K562 (cell line): Measurements from ENCODE around the gene HOXB3. TPM values are rescaled to one million over a fixed set of nuclear protein-coding genes. Genes with fewer than 3 reads are reported as not detected.

ENCODE experiments used
- BRD9 ChIP-seq: fragments of 450-650 bp; IDR thresholded peaks from 2 replicates; pipeline ENCODE4 v1.6.1; 2018; ENCODE audit warnings: low read depth; ENCODE audit not compliant: partially characterized antibody
- CHD4 ChIP-seq: fragments of 200-600 bp; sonication (generic); IDR thresholded peaks from 3 replicates; pipeline ENCODE4 v1.6.1; 2012; ENCODE audit warnings: low read depth, mild to moderate bottlenecking, mixed read lengths, low read length, inconsistent platforms; ENCODE audit not compliant: insufficient read depth, insufficient replicate concordance, poor library complexity, severe bottlenecking
- JUND ChIP-seq, 2 experiments: IDR thresholded peaks; 2 replicates in 1 of 2; 3 replicates in 1 of 2; pipeline ENCODE4 v1.6.1; 2011; ENCODE audit warnings: borderline replicate concordance in 2 of 2, low read depth in 2 of 2, low read length in 2 of 2, improper control_type of control experiment in 1 of 2, missing biosample characterization in 1 of 2, missing genetic modification characterization in 1 of 2, missing genetic modification reagents in 1 of 2
- KHSRP ChIP-seq: fragments of 450-650 bp; IDR thresholded peaks from 2 replicates; pipeline ENCODE4 v1.6.1; 2017
- PHB ChIP-seq: fragments of 250-450 bp; sonication (Bioruptor Pico); IDR thresholded peaks from 2 replicates; pipeline ENCODE4 v1.5.0; 2021
- ZFP1 ChIP-seq: fragments of 450-650 bp; formaldehyde crosslinking; IDR thresholded peaks from 2 replicates; pipeline ENCODE4 v1.4.0; 2020; ENCODE audit warnings: mild to moderate bottlenecking, mixed read lengths
- ZFX ChIP-seq: sonication (generic); formaldehyde crosslinking; IDR thresholded peaks from 2 replicates; pipeline ENCODE4 v1.8.0; 2022; ENCODE audit warnings: mild to moderate bottlenecking, missing genetic modification reagents, moderate library complexity
- ZNF584 ChIP-seq: fragments of 200-800 bp; sonication (Bioruptor generic); IDR thresholded peaks from 2 replicates; pipeline ENCODE4 v1.6.1; 2016; ENCODE audit warnings: low read depth, mild to moderate bottlenecking, missing genetic modification characterization, missing compliant biosample characterization
- ZNF696 ChIP-seq: fragments of 250-450 bp; sonication (Bioruptor Pico); conservative IDR thresholded peaks from 2 replicates; pipeline ENCODE4 v1.4.0; 2020; ENCODE audit warnings: mild to moderate bottlenecking, moderate library complexity
- polyA plus RNA-seq, 8 experiments: library from polyadenylated mRNA; depleted of rRNA in 4 of 8; stranded (reverse) in 5 of 8; unstranded in 3 of 8; fragments of >200 nt; fragmentation: Nextera tagmentation in 2 of 8; fragmentation: Illumina TruSeq in 1 of 8; extraction: Ambion mirVana in 2 of 8; extraction: Trizol in 1 of 8; gene quantifications; 2 replicates each; pipeline versions ENCODE4 v1.2.1 to v1.2.3, GENCODE V29; 2011 to 2014; ENCODE audit warnings: inconsistent platforms in 1 of 8, missing spikeins in 1 of 8
- total RNA-seq, 7 experiments: library from RNA; depleted of rRNA in 6 of 7; stranded (reverse); fragments of >200 nt in 6 of 7; fragmentation: Illumina TruSeq in 2 of 7; extraction: Trizol in 2 of 7; gene quantifications; 2 replicates each; pipeline versions ENCODE4 v1.2.1 to v1.2.3, GENCODE V29; 2011 to 2021; ENCODE audit warnings: low replicate concordance in 1 of 7
- TF ChIP-seq, protein P1 (sequence below), 2 experiments: fragments of 450-650 bp in 1 of 2; IDR thresholded peaks; 2 replicates each; pipeline ENCODE4 v1.6.1; 2011 to 2017; ENCODE audit warnings: low read depth in 2 of 2, antibody characterized with exemption in 1 of 2, borderline replicate concordance in 1 of 2, low read length in 1 of 2, mild to moderate bottlenecking in 1 of 2, mixed read lengths in 1 of 2; ENCODE audit not compliant: control insufficient read depth in 1 of 2
- TF ChIP-seq, protein P2 (sequence below): fragments of 450-650 bp; IDR thresholded peaks from 2 replicates; pipeline ENCODE4 v1.6.1; 2017; ENCODE audit warnings: antibody characterized with exemption, mild to moderate bottlenecking
- TF ChIP-seq, protein P3 (sequence below), 2 experiments: fragments of 450-650 bp in 1 of 2; sonication (generic) in 1 of 2; formaldehyde crosslinking in 1 of 2; IDR thresholded peaks in 1 of 2; conservative IDR thresholded peaks in 1 of 2; 2 replicates each; pipeline versions ENCODE4 v1.6.1 to v1.8.1; 2016 to 2023; ENCODE audit warnings: mild to moderate bottlenecking in 2 of 2, moderate library complexity in 2 of 2, inconsistent platforms in 1 of 2, missing genetic modification reagents in 1 of 2

HOXB3 gene
- total and polyA plus RNA-seq, 9 of the 15 experiments (the other 6 are each of a cell fraction or from before 2014, with no cell fraction given): 2.4 to 41.3 (median 20.2) TPM

DNA sequence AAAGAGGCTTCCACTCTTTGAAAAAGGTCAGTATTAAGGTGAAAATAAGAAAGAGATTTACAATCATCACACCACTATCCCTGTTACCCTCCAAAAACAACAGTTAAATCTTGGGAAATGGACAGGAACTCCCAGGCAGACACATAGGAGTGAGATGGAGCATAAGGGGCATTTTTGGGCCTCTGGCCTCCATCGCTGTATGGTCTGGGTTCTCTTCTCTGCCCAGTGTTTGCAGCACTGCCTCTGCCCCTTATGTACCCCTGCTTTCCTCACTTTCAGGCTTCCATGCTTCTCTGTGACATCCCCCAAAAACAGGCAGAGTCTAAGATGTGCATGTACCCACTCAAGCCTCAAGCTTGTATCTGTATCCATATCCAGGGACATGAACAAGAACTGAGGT, 44.5 kb downstream of the HOXB3 start (continued):
- TF ChIP-seq, protein P1, sequence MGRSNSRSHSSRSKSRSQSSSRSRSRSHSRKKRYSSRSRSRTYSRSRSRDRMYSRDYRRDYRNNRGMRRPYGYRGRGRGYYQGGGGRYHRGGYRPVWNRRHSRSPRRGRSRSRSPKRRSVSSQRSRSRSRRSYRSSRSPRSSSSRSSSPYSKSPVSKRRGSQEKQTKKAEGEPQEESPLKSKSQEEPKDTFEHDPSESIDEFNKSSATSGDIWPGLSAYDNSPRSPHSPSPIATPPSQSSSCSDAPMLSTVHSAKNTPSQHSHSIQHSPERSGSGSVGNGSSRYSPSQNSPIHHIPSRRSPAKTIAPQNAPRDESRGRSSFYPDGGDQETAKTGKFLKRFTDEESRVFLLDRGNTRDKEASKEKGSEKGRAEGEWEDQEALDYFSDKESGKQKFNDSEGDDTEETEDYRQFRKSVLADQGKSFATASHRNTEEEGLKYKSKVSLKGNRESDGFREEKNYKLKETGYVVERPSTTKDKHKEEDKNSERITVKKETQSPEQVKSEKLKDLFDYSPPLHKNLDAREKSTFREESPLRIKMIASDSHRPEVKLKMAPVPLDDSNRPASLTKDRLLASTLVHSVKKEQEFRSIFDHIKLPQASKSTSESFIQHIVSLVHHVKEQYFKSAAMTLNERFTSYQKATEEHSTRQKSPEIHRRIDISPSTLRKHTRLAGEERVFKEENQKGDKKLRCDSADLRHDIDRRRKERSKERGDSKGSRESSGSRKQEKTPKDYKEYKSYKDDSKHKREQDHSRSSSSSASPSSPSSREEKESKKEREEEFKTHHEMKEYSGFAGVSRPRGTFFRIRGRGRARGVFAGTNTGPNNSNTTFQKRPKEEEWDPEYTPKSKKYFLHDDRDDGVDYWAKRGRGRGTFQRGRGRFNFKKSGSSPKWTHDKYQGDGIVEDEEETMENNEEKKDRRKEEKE (IDR thresholded peaks at IDR 0.05; ENCODE audit: borderline replicate concordance in 1 of 2, control insufficient read depth in 1 of 2, low read depth in 2 of 2, low read length in 1 of 2): no peak
- TF ChIP-seq BRD9: no peak
- TF ChIP-seq ZFP1 (CRISPR knock-in tag): no peak
- TF ChIP-seq ZNF584 (CRISPR knock-in tag): 0 out of 2 replicates have a peak, but pooled peaks have one; percentile 0
- TF ChIP-seq JUND (IDR thresholded peaks at IDR 0.05; ENCODE audit: borderline replicate concordance, low read depth, low read length): no peak
- TF ChIP-seq JUND (tag; IDR thresholded peaks at IDR 0.05; ENCODE audit: borderline replicate concordance, low read depth, low read length): no peak
- TF ChIP-seq, protein P2, sequence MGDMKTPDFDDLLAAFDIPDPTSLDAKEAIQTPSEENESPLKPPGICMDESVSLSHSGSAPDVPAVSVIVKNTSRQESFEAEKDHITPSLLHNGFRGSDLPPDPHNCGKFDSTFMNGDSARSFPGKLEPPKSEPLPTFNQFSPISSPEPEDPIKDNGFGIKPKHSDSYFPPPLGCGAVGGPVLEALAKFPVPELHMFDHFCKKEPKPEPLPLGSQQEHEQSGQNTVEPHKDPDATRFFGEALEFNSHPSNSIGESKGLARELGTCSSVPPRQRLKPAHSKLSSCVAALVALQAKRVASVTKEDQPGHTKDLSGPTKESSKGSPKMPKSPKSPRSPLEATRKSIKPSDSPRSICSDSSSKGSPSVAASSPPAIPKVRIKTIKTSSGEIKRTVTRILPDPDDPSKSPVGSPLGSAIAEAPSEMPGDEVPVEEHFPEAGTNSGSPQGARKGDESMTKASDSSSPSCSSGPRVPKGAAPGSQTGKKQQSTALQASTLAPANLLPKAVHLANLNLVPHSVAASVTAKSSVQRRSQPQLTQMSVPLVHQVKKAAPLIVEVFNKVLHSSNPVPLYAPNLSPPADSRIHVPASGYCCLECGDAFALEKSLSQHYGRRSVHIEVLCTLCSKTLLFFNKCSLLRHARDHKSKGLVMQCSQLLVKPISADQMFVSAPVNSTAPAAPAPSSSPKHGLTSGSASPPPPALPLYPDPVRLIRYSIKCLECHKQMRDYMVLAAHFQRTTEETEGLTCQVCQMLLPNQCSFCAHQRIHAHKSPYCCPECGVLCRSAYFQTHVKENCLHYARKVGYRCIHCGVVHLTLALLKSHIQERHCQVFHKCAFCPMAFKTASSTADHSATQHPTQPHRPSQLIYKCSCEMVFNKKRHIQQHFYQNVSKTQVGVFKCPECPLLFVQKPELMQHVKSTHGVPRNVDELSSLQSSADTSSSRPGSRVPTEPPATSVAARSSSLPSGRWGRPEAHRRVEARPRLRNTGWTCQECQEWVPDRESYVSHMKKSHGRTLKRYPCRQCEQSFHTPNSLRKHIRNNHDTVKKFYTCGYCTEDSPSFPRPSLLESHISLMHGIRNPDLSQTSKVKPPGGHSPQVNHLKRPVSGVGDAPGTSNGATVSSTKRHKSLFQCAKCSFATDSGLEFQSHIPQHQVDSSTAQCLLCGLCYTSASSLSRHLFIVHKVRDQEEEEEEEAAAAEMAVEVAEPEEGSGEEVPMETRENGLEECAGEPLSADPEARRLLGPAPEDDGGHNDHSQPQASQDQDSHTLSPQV: peak; percentile 21; the same call in 1 of the 2 replicates
- TF ChIP-seq KHSRP: no peak
- no peak for TF ChIP-seq ZNF696 (CRISPR knock-in tag)
- TF ChIP-seq CHD4: no peak
- TF ChIP-seq, protein P3, sequence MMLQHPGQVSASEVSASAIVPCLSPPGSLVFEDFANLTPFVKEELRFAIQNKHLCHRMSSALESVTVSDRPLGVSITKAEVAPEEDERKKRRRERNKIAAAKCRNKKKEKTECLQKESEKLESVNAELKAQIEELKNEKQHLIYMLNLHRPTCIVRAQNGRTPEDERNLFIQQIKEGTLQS (IDR thresholded peaks at IDR 0.05): no peak
- TF ChIP-seq, protein P3 (CRISPR knock-in tag; conservative IDR thresholded peaks at IDR 0.05): no peak
- peak; percentile 57; the same call in 1 of the 2 replicates for TF ChIP-seq ZFX (CRISPR knock-in tag)
- TF ChIP-seq PHB: no peak
